ENCODE results near the gene HS2ST1. TPM values are rescaled to one million over a fixed set of nuclear protein-coding genes. Genes with fewer than 3 reads are reported as not detected.
A peak's percentile ranks its signal among the peaks of the same experiment; 100 is the strongest.

The HS2ST1 gene
- total and polyA plus RNA-seq, 4 donors: 4.1 to 45.3 (median 16.3) TPM

DNA sequence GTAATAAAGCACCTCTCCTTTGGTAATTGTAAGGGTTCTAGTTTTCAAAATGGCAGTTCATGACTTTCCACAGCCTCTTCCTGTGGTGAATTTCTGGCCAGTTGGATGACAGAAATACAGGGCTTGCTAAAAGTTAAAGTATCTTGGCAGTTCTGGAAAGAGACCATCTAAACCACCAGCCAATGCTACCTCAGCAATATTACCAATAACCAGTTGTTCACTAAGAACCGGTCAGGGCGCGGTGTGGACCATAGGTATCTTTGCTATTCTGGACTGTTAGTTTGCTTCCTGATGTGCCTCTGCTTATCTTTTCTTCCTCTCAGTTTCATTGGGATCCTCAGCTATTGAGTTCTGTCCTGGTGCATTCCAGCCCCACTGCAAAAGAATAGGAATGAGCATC, 124.7 kb downstream of the HS2ST1 start:
- no peaks in the 10 kb centered on the region for H3K9me3 ChIP-seq (ENCODE audit: control insufficient read depth in 4 of 4, insufficient read depth in 3 of 4, low read length in 3 of 4)
- no peak overlapping the region for H3K27ac ChIP-seq (ENCODE audit: low read depth in 1 of 2, low read length in 1 of 2)
- no peak for DNase-seq
- TF ChIP-seq, protein P1, sequence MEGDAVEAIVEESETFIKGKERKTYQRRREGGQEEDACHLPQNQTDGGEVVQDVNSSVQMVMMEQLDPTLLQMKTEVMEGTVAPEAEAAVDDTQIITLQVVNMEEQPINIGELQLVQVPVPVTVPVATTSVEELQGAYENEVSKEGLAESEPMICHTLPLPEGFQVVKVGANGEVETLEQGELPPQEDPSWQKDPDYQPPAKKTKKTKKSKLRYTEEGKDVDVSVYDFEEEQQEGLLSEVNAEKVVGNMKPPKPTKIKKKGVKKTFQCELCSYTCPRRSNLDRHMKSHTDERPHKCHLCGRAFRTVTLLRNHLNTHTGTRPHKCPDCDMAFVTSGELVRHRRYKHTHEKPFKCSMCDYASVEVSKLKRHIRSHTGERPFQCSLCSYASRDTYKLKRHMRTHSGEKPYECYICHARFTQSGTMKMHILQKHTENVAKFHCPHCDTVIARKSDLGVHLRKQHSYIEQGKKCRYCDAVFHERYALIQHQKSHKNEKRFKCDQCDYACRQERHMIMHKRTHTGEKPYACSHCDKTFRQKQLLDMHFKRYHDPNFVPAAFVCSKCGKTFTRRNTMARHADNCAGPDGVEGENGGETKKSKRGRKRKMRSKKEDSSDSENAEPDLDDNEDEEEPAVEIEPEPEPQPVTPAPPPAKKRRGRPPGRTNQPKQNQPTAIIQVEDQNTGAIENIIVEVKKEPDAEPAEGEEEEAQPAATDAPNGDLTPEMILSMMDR (IDR thresholded peaks at IDR 0.05; ENCODE audit: control extremely low read depth, extremely low read depth): no peak
- no peak for ATAC-seq (ENCODE audit: insufficient read depth, low FRiP score)
- 95 to 99% methylated on average over 3 of the region's 3 CpGs for WGBS, 2 donors
- H3K27me3 ChIP-seq (ENCODE audit: control insufficient read depth in 3 of 3, insufficient read depth in 3 of 3, low read length in 2 of 3): no peaks in the 10 kb centered on the region
- H3K4me3 ChIP-seq: no peak overlapping the region
- no peaks in the 10 kb centered on the region for H3K36me3 ChIP-seq (ENCODE audit: control insufficient read depth in 4 of 4, insufficient read depth in 4 of 4, low read length in 4 of 4)
- peaks cover 0 to 8% (median 0%) of the 10 kb centered on the region in 5 donors for H3K4me1 ChIP-seq (ENCODE audit: control insufficient read depth in 5 of 5, insufficient read depth in 5 of 5, low read length in 5 of 5)
- H3K9ac ChIP-seq (ENCODE audit: insufficient read depth in 1 of 2, low read length in 2 of 2): no peak overlapping the region

DNA sequence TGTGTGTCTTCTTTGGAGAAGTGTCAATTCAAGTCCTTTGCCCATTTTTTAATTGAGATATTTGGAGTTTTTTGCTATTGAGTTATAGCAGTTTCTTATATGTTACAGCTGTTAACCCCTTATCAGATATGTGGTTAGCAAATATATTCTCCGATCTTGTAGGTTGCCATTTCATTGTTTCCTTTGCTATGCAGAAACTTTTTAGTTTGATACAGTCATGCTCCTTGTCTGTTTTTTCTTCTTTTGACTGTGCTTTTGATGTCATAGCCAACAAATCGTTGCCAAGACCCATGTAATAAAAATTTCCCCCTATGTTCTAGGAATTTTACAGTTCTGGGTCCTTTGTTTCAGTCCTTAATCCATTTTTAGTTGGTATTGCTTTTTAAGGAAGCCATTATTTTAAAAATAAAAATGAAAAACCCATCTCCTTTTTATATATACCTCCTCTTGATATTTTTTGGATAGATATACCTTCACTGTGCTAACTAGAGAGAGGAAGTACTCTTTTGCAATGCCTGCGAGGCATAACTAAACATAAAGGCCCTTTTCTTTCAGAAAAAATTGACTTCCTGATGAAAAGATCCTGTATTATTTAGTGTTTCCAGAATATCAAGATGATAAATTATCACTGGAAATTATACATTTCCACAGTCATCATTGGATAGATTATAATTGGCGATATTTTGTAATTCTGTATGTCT, 127.8 kb downstream of the HS2ST1 start:
- Histone ChIP-seq H3K4me1 (ENCODE audit: control insufficient read depth in 5 of 5, insufficient read depth in 5 of 5, low read length in 5 of 5) (peaks cover 0 to 12% (median 0%) of the 10 kb centered on the region in 5 donors), H3K9ac (ENCODE audit: insufficient read depth in 1 of 2, low read length in 2 of 2) (no peak overlapping the region), H3K27me3 (ENCODE audit: control insufficient read depth in 3 of 3, insufficient read depth in 3 of 3, low read length in 2 of 3) (no peaks in the 10 kb centered on the region), H3K27ac (ENCODE audit: low read depth in 1 of 2, low read length in 1 of 2) (no peak overlapping the region), H3K9me3 (ENCODE audit: control insufficient read depth in 4 of 4, insufficient read depth in 3 of 4, low read length in 3 of 4) (no peaks in the 10 kb centered on the region), H3K4me3 (no peak overlapping the region), H3K36me3 (ENCODE audit: control insufficient read depth in 4 of 4, insufficient read depth in 4 of 4, low read length in 4 of 4) (no peaks in the 10 kb centered on the region)
- DNase-seq (peak in 1 of 3 donors; percentile 38), ATAC-seq (ENCODE audit: insufficient read depth, low FRiP score) (no peak)
- TF ChIP-seq, protein P1 (IDR thresholded peaks at IDR 0.05; ENCODE audit: control extremely low read depth, extremely low read depth): no peak
- WGBS, 2 donors: 71 to 75% methylated on average over 4 of the region's 4 CpGs

DNA sequence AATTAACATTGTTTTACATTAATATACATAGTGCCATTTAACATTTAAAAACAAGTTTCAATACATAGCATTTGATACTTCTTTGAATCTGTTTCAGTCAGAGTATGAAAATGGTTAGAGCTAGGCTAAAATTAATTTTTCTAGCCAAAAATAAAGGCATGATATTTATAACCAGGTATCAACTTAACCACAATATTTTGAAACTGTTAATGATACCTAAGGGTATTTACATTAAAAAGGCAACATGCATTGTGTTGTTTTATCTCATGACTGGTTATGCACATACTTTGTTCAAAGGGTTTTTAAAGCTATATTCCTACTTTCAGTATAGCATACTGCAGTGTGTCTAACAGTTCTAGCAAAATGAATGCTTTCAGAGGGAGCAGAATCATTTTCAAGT, 130.0 kb downstream of the HS2ST1 start:
- H3K4me1 ChIP-seq (ENCODE audit: control insufficient read depth in 5 of 5, insufficient read depth in 5 of 5, low read length in 5 of 5): peaks cover 0 to 12% (median 0%) of the 10 kb centered on the region in 5 donors
- no peak overlapping the region for H3K27ac ChIP-seq (ENCODE audit: low read depth in 1 of 2, low read length in 1 of 2)
- no peak overlapping the region for H3K4me3 ChIP-seq
- no peak for ATAC-seq (ENCODE audit: insufficient read depth, low FRiP score)
- no peaks in the 10 kb centered on the region for H3K36me3 ChIP-seq (ENCODE audit: control insufficient read depth in 4 of 4, insufficient read depth in 4 of 4, low read length in 4 of 4)
- no peaks in the 10 kb centered on the region for H3K27me3 ChIP-seq (ENCODE audit: control insufficient read depth in 3 of 3, insufficient read depth in 3 of 3, low read length in 2 of 3)
- no peak for DNase-seq
- peaks cover 0 to 4% (median 0%) of the 10 kb centered on the region in 4 donors for H3K9me3 ChIP-seq (ENCODE audit: control insufficient read depth in 4 of 4, insufficient read depth in 3 of 4, low read length in 3 of 4)
- H3K9ac ChIP-seq (ENCODE audit: insufficient read depth in 1 of 2, low read length in 2 of 2): no peak overlapping the region
- TF ChIP-seq, protein P1 (IDR thresholded peaks at IDR 0.05; ENCODE audit: control extremely low read depth, extremely low read depth): no peak

DNA sequence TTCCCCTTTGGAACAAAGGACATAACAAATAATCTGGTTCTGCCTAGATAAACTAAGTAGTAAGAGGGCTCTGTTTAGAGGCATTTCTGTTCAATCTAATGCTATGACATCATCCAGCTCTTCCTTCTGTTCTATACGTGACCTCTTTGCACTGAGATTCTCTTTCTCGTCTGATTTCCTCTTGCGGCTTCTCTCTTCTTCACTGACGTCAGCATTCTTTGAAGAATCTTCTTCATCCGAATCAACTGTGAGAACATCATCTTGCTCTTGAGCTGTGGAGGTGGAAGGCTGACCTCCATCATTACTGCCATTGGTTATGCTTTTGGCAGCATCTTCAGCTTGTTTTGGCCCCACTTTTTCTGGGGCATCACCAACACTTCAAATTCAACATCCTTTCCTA, 130.4 kb downstream of the HS2ST1 start:
- peaks cover 0 to 4% (median 0%) of the 10 kb centered on the region in 4 donors for H3K9me3 ChIP-seq (ENCODE audit: control insufficient read depth in 4 of 4, insufficient read depth in 3 of 4, low read length in 3 of 4)
- DNase-seq (no peak), ATAC-seq (ENCODE audit: insufficient read depth, low FRiP score) (no peak)
- H3K27ac ChIP-seq (ENCODE audit: low read depth in 1 of 2, low read length in 1 of 2): no peak overlapping the region
- 79 to 84% methylated on average over 5 of the region's 5 CpGs for WGBS, 2 donors
- H3K27me3 ChIP-seq (ENCODE audit: control insufficient read depth in 3 of 3, insufficient read depth in 3 of 3, low read length in 2 of 3): no peaks in the 10 kb centered on the region
- TF ChIP-seq, protein P1 (IDR thresholded peaks at IDR 0.05; ENCODE audit: control extremely low read depth, extremely low read depth): no peak
- no peak overlapping the region for H3K4me3 ChIP-seq
- H3K36me3 ChIP-seq (ENCODE audit: control insufficient read depth in 4 of 4, insufficient read depth in 4 of 4, low read length in 4 of 4): no peaks in the 10 kb centered on the region
- H3K9ac ChIP-seq (ENCODE audit: insufficient read depth in 1 of 2, low read length in 2 of 2): no peak overlapping the region
- peaks cover 0 to 12% (median 0%) of the 10 kb centered on the region in 5 donors for H3K4me1 ChIP-seq (ENCODE audit: control insufficient read depth in 5 of 5, insufficient read depth in 5 of 5, low read length in 5 of 5)

Data from lung (tissue), 12 donors.